H9 (cell line): Measurements from ENCODE around the gene CFI. TPM values are rescaled to one million over a fixed set of nuclear protein-coding genes. Genes with fewer than 3 reads are reported as not detected.

Experiments used
- DNase-seq: peaks from one replicate; pipeline ENCODE4 v3.0.0-alpha.2; 2017
- H2AFZ ChIP-seq: one replicate; pipeline ENCODE4 v1.6.1; 2013; ENCODE audit warnings: mild to moderate bottlenecking, low read length, control low read depth, moderate library complexity
- H2AK5ac ChIP-seq: 2 replicates; pipeline ENCODE4 v1.6.1; 2013; ENCODE audit warnings: low read length, control low read depth, mixed read lengths; ENCODE audit not compliant: insufficient read length
- H2BK120ac ChIP-seq: one replicate; pipeline ENCODE4 v1.6.1; 2013; ENCODE audit warnings: low read depth, mild to moderate bottlenecking, low read length, control low read depth, inconsistent platforms; ENCODE audit not compliant: poor library complexity, severe bottlenecking
- H2BK12ac ChIP-seq: 2 replicates; pipeline ENCODE4 v1.6.1; 2013; ENCODE audit warnings: low read length, control low read depth, mixed read lengths, low read depth; ENCODE audit not compliant: insufficient read length
- H2BK15ac ChIP-seq: 2 replicates; pipeline ENCODE4 v1.6.1; 2013; ENCODE audit warnings: low read depth, low read length, control low read depth
- H2BK20ac ChIP-seq: one replicate; pipeline ENCODE4 v1.6.1; 2013; ENCODE audit warnings: low read depth, mild to moderate bottlenecking, low read length, control low read depth, inconsistent platforms; ENCODE audit not compliant: poor library complexity, severe bottlenecking
- H2BK5ac ChIP-seq: 2 replicates; pipeline ENCODE4 v1.6.1; 2013; ENCODE audit warnings: low read length, control low read depth, mixed read lengths; ENCODE audit not compliant: insufficient read length
- H3K14ac ChIP-seq: 2 replicates; pipeline ENCODE4 v1.6.1; 2013; ENCODE audit warnings: low read length, control low read depth; ENCODE audit not compliant: insufficient read depth
- H3K18ac ChIP-seq: 2 replicates; pipeline ENCODE4 v1.6.1; 2013; ENCODE audit warnings: low read depth, mild to moderate bottlenecking, mixed read lengths, low read length, control low read depth; ENCODE audit not compliant: insufficient read length
- H3K23ac ChIP-seq: 2 replicates; pipeline ENCODE4 v1.6.1; 2013; ENCODE audit warnings: low read length, control low read depth, mixed read lengths, low read depth; ENCODE audit not compliant: insufficient read length
- H3K23me2 ChIP-seq: 2 replicates; pipeline ENCODE4 v1.6.1; 2013; ENCODE audit warnings: low read depth, mild to moderate bottlenecking, mixed read lengths, low read length, control low read depth; ENCODE audit not compliant: insufficient read length, poor library complexity, severe bottlenecking
- H3K27ac ChIP-seq: 2 replicates; pipeline ENCODE4 v1.5.1; 2013; ENCODE audit warnings: low read length, control low read depth, mixed read lengths, low read depth; ENCODE audit not compliant: insufficient read length
- H3K27me3 ChIP-seq: 2 replicates; pipeline ENCODE4 v1.6.1; 2013; ENCODE audit warnings: low read length, control low read depth, inconsistent platforms; ENCODE audit not compliant: insufficient read depth
- H3K4ac ChIP-seq: 2 replicates; pipeline ENCODE4 v1.6.1; 2013; ENCODE audit warnings: low read depth, mild to moderate bottlenecking, control low read depth, inconsistent platforms, low read length, moderate library complexity
- H3K4me1 ChIP-seq: 2 replicates; pipeline ENCODE4 v1.6.1; 2013; ENCODE audit warnings: low read length, control low read depth, inconsistent platforms; ENCODE audit not compliant: insufficient read depth
- H3K4me2 ChIP-seq: 2 replicates; pipeline ENCODE4 v1.6.1; 2013; ENCODE audit warnings: low read length, control low read depth, mixed read lengths; ENCODE audit not compliant: insufficient read length, insufficient read depth
- H3K56ac ChIP-seq: 2 replicates; pipeline ENCODE4 v1.6.1; 2013; ENCODE audit warnings: low read depth, mild to moderate bottlenecking, mixed read lengths, low read length, control low read depth; ENCODE audit not compliant: insufficient read length
- H3K79me1 ChIP-seq: 2 replicates; pipeline ENCODE4 v1.6.1; 2013; ENCODE audit warnings: low read depth, mild to moderate bottlenecking, moderate library complexity, low read length, control low read depth, inconsistent platforms; ENCODE audit not compliant: insufficient read depth, poor library complexity, severe bottlenecking
- H3K79me2 ChIP-seq: 2 replicates; pipeline ENCODE4 v1.6.1; 2013; ENCODE audit warnings: low read length, control low read depth, inconsistent platforms; ENCODE audit not compliant: insufficient read depth
- H3K9ac ChIP-seq: 2 replicates; pipeline ENCODE4 v1.6.1; 2013; ENCODE audit warnings: low read length, control low read depth, mixed read lengths; ENCODE audit not compliant: insufficient read length; ENCODE audit errors: extremely low read depth
- H3K9me3 ChIP-seq: one replicate; pipeline ENCODE4 v1.6.1; 2013; ENCODE audit warnings: low read depth, low read length, inconsistent platforms; ENCODE audit not compliant: control insufficient read depth
- H3T11ph ChIP-seq: one replicate; pipeline ENCODE4 v1.6.1; 2013; ENCODE audit warnings: mild to moderate bottlenecking, low read length, control low read depth, inconsistent platforms
- H4K20me1 ChIP-seq: one replicate; pipeline ENCODE4 v1.6.1; 2013; ENCODE audit not compliant: control insufficient read depth, insufficient read length, insufficient read depth
- H4K5ac ChIP-seq: 2 replicates; pipeline ENCODE4 v1.6.1; 2013; ENCODE audit warnings: low read depth, mild to moderate bottlenecking, mixed read lengths, low read length, control low read depth; ENCODE audit not compliant: insufficient read length
- H4K8ac ChIP-seq: replicated peaks from 2 replicates; pipeline ENCODE4 v1.6.1; 2013; ENCODE audit warnings: low read length, control low read depth, mixed read lengths, low read depth; ENCODE audit not compliant: insufficient read length
- H4K91ac ChIP-seq: 2 replicates; pipeline ENCODE4 v1.6.1; 2013; ENCODE audit warnings: low read depth, mild to moderate bottlenecking, moderate library complexity, mixed read lengths, low read length, control low read depth; ENCODE audit not compliant: insufficient read length
- H3K27ac Mint-ChIP-seq, 3 experiments: 2 replicates in 2 of 3; 3 replicates in 1 of 3; pipeline ENCODE4 v1.8.0; 2020 to 2021; ENCODE audit warnings: mixed read lengths in 3 of 3, mild to moderate bottlenecking in 1 of 3, moderate library complexity in 1 of 3
- H3K27me3 Mint-ChIP-seq: 2 replicates; pipeline ENCODE4 v1.8.0; 2021; ENCODE audit warnings: low read depth, mild to moderate bottlenecking, moderate library complexity, mixed read lengths
- H3K36me3 Mint-ChIP-seq, 3 experiments: 2 replicates in 2 of 3; 3 replicates in 1 of 3; pipeline ENCODE4 v1.8.0; 2020 to 2021; ENCODE audit warnings: low read depth in 3 of 3, mixed read lengths in 3 of 3; ENCODE audit not compliant: insufficient read depth in 1 of 3
- H3K4me1 Mint-ChIP-seq, 2 experiments: 2 replicates each; pipeline ENCODE4 v1.8.0; 2020; ENCODE audit warnings: mixed read lengths in 2 of 2
- H3K4me3 Mint-ChIP-seq, 2 experiments: 2 replicates in 1 of 2; 3 replicates in 1 of 2; pipeline ENCODE4 v1.8.0; 2020 to 2021; ENCODE audit warnings: mild to moderate bottlenecking in 2 of 2, mixed read lengths in 2 of 2, moderate library complexity in 1 of 2
- H3K9me3 Mint-ChIP-seq, 2 experiments: 2 replicates in 1 of 2; 3 replicates in 1 of 2; pipeline ENCODE4 v1.8.0; 2020; ENCODE audit warnings: mild to moderate bottlenecking in 2 of 2, mixed read lengths in 2 of 2, moderate library complexity in 1 of 2
- CTCF ChIP-seq: fragments of 200-600 bp; sonication (generic); conservative IDR thresholded peaks from 3 replicates; pipeline ENCODE4 v1.8.0; 2021; ENCODE audit warnings: antibody characterized with exemption, mild to moderate bottlenecking
- whole genome bisulfite sequencing: extraction: QIAGEN DNeasy Blood & Tissue Kit; methylation state at CpG from one replicate; pipeline ENCODE4 v1.1.7; 2013; ENCODE audit warnings: missing lambda C conversion rate, low lambda C conversion rate, mixed read lengths; ENCODE audit not compliant: insufficient read length; ENCODE audit errors: extremely low coverage; 5-methylcytosine and 5-hydroxymethylcytosine counted together
- total RNA-seq: library from RNA; stranded (reverse); gene quantifications from 2 replicates; pipeline ENCODE4 v1.2.1, GENCODE V29; 2021

CFI gene
- total RNA-seq, 1 experiment from 2014 or later: not detected

- Histone ChIP-seq H2AK5ac (no peak within 1 kb of the TSS), H3K27me3 (no peaks in the 10 kb centered on the region), H3K18ac (peak within 1 kb of the TSS; percentile 95), H3T11ph (peak within 1 kb of the TSS; percentile 41), H3K9me3 (no peaks in the 10 kb centered on the region), H2BK20ac (no peak within 1 kb of the TSS), H3K23ac (no peak within 1 kb of the TSS), H3K23me2 (peaks cover 15% of the 10 kb centered on the region), H3K4ac (peak within 1 kb of the TSS; percentile 80), H3K27ac (no peak within 1 kb of the TSS), H2BK12ac (no peak within 1 kb of the TSS), H2BK5ac (no peak within 1 kb of the TSS), H3K79me2 (no peaks in the 10 kb centered on the region), H3K56ac (no peak within 1 kb of the TSS), H2BK15ac (no peak within 1 kb of the TSS), H3K9ac (peak within 1 kb of the TSS; percentile 99), H2BK120ac (peak within 1 kb of the TSS; percentile 70), H4K20me1 (no peaks in the 10 kb centered on the region), H3K79me1 (no peaks in the 10 kb centered on the region), H4K5ac (peak within 1 kb of the TSS; percentile 83), H4K91ac (peak within 1 kb of the TSS; percentile 52), H2AFZ (peak within 1 kb of the TSS; percentile 88), H3K4me1 (no peaks in the 10 kb centered on the region; the same call in 1 of the 2 replicates), H3K14ac (peak within 1 kb of the TSS; percentile 59), H4K8ac (no peak within 1 kb of the TSS), H3K4me2 (peak within 1 kb of the TSS; percentile 78)
- Mint-ChIP-seq H3K4me1 (peaks cover 18 to 23% of the 10 kb centered on the region in 2 experiments), H3K27me3 (no peaks in the 10 kb centered on the region; the same call in 1 of the 2 replicates), H3K9me3 (0 out of 5 replicates have a peak, but pooled peaks cover 0 to 2% of the 10 kb centered on the region in 2 experiments), H3K36me3 (peaks cover 3 to 7% (median 5%) of the 10 kb centered on the region in 3 experiments; a peak in 4 of 7 replicates), H3K4me3 (peak within 1 kb of the TSS; percentile 89 to 91), H3K27ac (peak within 1 kb of the TSS; percentile 96 to 98 (median 97))
- WGBS: no CpG with 5 or more reads among the region's 72 CpGs
- TF ChIP-seq CTCF: peak; percentile 82
- peak; percentile 90 for DNase-seq
These were observed 98.7 kb downstream of the CFI start, which contains the start of gene CASP6 for GRCh38 chr4:109702950-109703663. Gene CASP6, minus strand, starts transcription at chr4:109703445. Its CDS starts 50 bp downstream, at chr4:109703395.
